GM21576 (cell line): ENCODE measurements around the gene ADARB2.

Experiments
- ATAC-seq: cut with Tn5 transposase; IDR thresholded peaks from one replicate; pipeline ENCODE4 v1.9.1; 2021; ENCODE audit warnings: mild to moderate bottlenecking, moderate library complexity; ENCODE audit not compliant: unreplicated experiment

Gene ADARB2

DNA sequence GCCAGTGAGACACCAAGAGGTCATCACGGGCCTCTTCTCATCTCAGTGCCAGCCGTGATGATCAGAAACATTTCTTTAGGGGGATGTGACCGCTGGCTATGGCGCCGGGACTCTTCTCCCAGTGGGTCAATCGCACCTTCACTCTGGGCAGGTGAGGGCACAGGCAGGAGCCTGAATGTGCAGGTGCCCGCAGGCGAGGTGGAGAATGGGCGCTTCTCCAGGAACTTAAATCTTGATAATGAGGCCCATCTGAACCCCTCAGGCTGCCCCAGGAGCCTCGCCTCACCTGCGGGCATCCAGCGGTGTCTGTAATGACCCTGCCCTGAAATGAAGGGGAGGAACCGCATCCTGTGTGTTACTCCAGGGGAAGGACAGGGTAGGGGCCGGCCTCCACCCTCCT lies 204.7 kb downstream of the ADARB2 start:
- no peak for ATAC-seq

DNA sequence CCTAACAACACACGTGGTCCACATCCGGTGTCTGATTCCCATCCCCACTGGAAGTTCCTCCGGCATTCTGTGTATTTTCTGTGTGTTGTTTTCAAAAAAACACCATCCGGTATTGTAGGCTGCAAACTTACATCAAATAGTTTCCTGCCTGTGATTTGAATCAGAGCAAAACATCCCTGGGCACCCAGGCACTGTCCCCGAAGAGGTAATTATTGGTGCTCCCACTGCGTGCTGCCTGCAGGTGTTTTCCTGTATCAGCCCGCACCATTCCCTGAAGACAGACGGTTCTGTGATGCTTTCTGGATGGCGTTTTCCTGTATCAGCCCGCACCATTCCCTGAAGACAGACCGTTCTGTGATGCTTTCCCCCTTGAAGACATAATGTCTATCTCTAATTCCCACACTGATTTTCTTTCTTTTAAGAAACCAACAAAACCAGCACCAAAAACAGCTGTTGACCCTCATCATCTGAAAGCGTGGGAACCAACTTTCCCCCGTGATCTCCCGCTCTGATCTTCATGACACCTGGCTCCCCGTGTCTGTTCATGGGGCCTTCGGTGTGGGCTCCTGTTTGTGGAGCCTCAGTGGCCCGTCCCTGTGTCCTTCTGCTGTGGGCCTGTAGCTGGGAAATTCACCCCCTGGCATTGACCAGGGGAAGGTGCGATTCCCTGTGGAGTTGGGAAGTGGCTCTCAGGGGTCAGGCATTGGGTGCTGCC lies 205.3 kb downstream of the ADARB2 start:
- ATAC-seq: no peak

DNA sequence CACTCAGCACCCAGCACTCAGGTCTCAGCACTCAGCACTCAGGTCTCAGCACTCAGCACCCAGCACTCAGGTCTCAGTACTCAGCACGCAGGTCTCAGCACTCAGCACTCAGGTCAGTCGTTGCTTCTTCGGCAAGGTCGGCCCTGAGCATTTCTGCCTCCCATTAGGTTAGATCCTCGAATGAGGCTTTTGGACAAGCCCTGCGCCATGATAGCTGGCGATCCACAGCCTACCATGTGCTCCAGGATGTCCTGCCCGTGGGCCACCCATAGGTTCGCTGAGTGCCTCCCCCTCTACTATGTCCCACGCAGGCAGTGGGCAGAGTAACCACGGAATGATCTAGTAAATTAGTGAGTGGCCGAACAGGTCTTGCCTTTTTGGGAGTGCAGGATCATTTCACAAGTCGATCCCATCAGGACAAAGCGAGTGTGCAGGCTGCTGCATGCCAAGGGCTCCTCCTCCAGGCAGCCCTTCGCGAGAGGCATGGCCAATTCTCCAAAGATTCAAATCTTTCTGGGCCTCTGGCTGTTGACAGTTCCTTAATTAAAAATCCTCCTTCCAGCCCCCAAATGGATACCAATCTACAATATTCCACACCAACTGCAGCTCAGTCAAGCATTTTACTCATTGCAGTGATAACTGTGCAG lies 206.3 kb downstream of the ADARB2 start:
- ATAC-seq: no peak

DNA sequence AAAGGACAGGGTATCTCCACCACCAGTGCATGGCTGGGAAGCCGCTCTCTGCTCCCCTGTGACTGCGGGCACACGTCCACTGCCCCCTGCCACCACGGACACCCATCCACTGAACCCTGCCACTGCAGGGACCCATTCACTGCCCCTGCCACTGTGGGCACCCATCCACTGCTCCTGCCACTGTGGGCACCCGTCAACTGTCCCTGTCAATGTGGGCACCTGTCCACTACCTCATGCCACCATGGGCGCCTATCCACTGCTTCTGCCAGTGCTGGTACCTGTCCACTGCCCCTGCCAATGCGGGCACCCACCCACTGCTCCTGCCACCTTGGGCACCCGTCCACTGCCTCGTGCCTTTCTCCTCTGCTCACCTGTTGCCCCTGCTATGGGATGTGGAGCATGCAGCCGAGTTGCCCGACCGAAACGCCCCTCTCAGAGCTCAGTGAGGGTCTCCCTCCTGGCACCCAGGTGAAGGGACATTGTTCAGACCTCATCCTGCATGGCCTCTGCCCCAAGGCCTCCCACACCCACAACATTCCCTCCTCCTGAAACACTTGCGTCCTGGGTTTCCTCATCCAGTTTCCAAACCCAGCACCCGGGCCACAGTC lies 207.4 kb downstream of the ADARB2 start:
- no peak for ATAC-seq

DNA sequence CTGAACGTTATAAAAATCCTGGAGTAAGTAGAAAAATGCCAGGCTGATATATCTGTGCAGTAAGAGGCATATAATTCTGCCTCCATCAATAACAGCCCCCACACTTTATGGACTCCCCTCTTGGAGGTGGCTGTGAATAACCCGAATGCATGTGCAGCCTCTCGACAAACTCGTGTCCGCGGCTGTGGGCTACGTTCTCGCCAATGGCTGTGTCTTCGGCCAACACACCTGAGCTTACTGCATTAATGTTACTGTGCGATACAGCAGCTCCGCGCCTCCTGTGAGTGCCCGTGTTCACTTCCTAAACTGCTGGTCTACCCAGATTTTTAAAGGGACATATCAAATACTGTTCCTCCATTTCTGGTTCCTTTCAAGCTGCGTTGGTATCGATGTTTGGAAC lies 209.4 kb downstream of the ADARB2 start:
- no peak for ATAC-seq

DNA sequence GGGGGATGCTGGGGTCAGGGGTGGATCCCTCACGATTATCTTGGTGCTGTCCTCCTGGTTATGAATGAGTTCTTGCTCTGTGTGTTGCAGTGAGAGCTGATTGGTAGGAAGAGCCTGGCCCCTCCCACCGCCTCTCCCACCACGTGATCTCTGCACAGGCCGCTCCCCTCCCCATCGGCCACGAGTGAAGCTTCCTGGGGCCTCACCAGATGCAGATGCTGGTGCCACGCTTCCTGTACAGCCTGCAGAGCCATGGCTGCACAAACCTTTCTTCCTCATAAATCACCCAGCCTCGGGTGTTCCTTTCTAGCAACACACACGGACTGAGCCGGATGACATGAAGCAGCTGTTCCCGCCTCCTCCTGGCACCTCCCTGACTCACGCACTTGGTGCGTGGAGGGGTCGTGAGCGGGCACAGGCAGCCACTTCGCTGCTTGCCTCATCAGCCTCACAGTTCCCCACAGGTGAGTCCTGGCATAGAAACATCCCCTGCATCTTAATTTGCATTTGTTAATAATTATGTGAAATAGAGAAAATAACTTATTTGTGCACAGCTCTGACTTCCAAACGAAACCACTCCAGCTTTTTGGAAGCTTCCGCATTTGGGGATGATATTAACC lies 210.8 kb downstream of the ADARB2 start:
- no peak for ATAC-seq

DNA sequence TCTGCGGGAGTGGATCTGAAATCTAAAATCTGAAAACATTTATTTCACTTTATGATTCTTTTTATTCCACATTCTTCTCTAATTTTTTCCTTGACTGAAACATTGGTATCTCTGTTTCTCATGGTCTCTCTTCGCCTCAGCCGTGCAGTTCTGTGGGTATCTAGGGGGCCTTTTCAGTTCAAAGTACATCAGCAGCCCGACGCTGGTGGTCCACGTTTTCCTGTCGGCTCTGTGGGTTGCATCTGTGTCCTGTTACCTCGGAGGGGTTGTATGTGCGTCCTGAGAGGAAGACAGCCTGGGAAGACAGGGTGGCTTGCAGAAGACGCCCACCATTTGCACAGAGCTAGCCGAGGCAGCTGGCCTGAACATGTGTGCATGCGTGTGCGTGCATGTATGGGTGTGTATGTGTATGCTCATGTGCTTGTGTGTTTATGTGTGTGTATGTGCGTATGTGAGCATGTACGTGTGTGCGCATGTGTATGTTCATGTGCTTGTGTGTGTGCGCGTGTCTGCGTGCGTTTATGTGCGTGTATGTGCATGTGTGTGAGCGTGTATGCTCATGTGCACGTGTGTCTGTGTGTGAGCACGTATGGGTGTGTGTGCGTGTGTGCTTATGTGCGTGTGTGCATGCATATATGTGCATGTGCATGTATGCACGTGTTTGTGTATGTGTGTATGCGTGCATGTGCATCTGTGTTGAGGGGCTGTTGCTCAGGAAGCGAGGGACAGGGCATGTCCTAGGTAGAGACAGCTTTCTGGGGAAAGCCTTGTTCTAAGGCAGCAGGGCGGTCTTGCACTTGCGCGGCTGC lies 211.8 kb downstream of the ADARB2 start:
- ATAC-seq: no peak

DNA sequence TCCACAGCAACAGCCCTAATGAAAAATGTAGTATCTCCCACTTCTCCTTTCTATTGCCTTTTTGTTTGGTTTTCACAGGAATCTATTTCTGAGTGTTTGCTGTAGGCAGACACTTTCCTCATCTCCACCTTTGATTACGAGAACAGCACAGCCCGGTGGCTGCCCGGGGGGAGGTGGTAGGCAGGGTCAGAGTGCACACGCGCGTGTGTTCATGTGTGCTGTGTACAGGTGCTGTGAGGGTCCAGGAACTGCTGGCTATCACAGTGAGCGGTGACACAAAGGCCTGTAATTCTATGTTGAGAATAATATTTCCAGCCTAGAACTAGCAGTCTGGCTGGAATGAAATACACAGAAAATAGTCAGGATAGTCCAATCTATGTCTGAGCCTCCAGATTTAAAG lies 212.8 kb downstream of the ADARB2 start:
- ATAC-seq: no peak

DNA sequence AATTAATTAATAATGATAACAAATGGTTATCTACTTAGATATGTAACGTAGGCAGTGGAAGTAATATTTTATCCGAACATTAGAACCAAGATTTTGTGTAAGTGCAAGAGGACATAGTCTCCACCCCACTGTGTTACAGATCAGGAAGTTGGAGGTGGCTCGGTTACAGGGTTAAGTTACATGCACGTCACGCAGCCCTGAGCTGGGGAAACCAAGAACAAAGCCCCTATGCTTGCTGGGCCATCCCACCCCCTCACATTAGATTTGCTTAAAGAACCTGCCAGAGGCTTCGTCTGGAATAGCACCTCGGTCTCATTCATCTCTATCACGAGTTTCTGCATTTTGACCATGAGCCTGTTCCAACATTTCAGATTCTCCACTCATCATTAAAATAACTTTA lies 214.1 kb downstream of the ADARB2 start:
- ATAC-seq: no peak

DNA sequence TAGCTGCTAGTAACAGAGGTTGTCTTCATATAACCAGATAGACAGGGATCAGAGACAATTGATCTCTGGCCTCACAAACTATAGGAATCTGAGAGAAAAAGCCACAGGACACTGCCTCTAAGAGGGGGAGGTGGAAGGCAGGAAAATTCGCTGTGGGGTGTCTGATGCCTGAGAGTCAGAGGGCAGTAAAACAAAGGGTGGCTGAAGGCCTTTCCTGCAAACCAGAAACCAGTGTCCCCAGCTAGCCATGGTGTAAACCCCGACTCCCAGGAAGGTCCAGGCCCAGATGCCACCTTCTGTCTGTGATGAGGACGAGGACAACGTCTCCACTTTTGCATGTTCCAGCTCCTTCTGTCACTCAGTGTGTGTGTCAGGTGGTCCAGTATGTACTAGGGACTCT lies 215.1 kb downstream of the ADARB2 start:
- ATAC-seq: no peak

DNA sequence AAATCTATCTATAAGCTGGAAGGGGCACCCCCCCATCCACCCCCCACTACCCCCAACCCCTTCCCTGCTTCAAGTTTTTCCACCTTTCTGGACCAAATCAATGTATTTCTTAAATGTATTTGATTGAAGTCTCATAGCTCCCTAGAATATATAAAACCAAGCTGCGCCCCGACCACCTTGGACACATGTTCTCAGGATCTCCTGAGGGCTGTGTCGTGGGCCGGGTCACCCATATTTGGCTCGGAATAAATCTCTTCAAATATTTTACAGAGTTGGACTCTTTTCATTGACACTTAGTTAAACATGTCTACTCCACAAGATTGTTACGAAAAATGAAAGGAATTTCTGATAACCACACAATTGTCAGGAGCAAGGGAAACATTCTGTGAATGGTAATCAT lies 215.6 kb downstream of the ADARB2 start:
- no peak for ATAC-seq

DNA sequence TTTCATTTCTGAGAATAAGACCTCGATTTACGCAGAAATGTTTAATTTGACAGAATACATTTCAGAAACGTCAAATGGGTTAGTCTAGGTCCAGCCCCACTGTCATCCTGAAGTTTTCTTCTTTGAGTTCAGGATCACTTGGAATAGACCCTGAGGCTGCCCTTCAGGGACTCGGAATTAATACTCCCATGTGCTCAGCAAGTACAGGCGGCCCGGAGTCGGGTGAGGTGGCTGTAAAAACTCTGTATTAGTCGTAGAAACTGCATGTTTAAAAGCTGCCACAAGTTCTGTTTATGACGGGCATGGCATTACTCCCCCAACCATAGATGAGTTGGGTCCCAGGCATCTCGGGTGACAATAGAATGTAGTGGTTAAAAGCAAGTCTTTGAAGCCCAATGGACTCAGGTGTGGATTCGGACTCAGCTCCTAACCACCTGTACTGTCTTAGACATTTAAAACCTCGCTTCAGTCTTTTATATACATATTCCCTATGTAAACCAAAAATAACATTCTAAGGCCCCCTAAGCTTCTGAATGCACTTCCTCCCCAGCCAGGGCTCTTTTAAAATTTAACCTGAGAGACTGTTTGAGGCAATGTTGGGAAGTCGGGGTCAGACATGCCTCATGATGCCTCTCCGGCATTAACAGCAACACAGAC lies 216.3 kb downstream of the ADARB2 start:
- ATAC-seq: no peak

DNA sequence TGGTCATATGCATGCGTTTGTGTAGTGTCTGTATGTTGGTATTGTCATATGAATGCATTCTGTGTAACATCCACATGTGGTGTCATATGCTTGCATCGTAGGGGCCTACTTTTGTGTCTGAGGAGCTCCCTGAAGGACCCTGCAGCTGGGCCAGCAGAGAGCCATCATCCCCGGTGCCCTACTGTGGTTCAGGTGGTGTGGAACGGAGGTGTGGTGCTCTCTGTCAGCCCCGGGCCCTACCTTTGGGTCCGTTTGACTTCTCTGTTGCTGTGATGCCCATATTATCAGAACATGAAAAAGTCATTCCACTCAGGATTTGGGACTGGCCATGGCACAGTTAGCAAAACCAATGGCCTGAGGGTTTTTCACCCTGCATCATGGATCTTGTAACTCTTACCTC lies 217.9 kb downstream of the ADARB2 start:
- no peak for ATAC-seq

DNA sequence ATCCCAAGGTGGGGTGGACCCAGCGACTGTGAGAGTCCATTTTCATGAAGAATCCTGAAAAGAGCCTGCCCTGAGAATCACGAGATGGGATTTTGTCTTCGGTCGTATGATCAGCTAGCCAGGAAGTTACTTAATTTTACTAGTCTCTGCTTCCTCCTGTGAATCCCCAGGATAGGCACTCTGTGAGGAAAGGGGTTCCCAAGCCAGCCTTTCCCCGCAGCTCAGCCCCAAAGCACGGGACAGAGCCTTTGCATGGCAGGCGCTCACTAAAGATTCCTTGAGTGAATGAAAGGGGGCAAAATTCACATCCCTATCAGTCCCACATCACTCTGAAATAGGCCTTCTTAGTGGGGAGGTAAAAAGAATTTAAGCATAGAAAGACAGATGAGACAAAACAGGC lies 219.6 kb downstream of the ADARB2 start:
- ATAC-seq: no peak

DNA sequence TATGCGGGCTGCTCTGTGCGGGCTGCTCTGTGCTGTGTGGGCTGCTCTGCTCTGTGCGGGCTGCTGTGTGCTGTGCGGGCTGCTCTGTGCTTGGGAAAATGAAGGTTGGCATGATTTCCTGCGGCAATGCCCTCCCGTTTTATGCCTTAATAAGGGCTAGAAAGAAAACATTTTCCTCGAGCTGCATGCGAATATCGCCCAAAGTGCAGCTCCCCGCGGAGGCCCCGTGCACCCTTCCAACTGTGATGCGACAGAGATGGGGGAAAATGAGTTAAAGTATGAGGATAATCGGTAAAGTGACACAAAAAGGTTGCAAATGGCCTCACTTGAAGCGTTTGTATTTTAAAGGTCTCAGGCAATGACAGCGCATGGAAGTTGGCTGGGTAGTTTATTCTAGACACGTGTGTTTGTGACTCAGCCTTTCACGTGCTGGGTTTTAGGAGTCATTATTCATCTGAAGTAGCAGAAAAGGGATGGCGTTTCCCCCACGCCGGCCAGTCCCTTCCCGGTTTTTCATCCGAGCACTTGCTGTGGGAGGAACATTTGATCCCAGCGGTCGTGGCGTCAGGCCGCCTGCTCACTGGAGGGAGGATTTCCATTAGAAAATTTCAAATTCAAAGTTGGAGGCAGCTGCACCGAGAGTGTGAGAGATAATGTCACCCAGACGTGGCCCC lies 220.7 kb downstream of the ADARB2 start:
- no peak for ATAC-seq

DNA sequence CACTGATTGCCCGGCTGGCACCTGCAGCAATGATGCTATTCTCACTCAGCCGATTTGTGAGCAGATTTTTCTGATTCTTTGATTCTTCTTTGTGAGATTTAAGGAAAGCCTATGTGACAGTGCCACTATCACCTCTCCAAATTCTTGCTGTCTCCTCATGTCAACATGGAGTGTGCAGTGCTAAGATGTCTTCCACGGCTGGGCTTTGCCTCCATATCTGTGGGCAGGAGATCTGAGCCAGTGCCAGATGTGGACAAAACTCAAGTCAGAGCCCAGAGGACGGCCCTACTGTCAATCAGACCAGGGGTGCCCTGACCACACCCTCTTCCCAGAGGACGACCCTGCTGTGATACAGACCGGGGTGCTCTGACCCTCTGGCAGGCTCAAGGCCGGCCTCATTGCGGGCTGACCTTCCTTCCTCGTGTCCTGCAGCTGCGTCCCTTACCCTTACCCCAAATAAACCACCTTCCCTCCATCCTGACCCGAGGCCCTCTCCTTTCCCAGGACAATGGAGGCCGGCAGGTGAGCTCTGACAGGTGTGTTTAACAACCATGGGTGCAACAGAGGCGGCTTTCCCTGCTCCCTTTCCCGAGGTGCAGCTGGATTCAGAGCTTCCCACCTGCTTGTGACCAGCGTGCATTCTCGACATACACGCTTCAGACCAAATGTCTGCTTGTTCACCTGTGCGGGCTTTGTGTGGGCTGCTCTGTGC lies 221.4 kb downstream of the ADARB2 start:
- no peak for ATAC-seq

DNA sequence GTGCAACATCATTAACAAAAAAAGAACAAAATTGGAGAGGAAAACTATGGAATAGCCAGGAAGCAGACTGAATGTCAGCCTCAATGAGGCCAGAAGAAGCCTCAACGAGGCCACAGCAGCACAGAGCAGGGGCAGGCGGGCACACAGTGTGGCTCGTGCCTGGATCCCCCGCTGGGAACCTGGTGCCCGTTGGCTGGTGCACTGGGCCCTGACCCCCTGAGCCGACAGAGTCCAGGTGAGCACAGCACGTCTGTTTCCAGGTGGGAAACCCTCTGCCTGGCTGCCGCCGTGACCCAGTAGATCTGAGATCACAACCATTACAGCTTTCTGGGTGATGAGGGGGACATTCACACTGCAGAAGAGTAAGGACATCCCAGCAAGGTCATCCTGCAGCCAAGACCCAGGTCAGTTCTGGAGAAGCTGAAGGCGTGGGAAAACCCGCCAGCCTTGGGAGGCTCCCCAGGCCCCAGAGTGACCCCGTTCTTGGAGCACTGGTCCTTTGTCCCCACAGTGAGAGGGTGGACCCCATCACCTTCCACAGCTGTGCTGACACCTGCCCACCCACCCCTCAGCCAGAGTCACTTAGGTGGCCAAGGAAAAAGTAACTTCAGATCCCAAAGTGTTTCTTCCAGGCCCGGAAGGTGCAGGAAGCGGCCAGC lies 222.1 kb downstream of the ADARB2 start:
- ATAC-seq: no peak

DNA sequence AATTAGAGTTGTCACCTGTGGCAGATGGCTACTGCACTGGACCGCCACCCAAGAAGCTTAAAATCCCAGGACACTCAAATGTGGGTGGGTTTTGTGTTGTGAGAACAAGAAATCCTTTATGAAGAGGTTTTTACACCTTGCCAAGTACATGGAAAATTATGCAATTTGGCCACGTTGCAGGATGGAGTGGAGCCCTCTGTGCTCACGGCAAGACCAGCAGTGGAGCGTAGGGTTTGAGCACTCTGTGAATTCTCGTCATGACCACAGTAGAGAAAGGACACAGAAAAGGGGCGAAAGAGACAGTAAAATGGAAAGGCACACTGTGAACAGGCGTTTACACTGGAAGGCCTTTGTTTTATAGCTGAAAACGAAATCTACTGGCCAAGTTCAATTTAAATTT lies 222.6 kb downstream of the ADARB2 start:
- ATAC-seq: no peak

DNA sequence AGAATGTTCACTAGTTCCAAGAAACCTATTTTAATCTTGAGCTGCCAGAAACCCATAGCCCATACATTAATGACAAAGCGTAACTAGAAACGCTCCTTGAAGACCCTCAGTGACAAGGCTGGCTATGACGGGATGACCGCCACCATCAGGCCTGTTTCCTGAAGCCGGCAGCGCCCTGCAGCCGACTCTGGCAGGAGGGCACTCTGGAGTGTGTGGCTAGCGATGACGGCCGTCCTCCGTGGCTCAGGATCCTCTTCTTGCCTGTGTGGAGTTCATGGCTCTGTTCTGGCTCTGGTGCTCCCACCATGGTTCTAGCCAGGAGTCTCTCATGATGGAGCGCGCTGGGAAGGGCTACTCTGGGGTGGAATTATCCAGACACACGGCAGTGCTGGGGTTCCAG lies 224.1 kb downstream of the ADARB2 start:
- ATAC-seq: no peak
